Panc1 (cell line): ENCODE data around the gene E4F1. TPM values are rescaled to one million over a fixed set of nuclear protein-coding genes. Genes with fewer than 3 reads are reported as not detected.

Experiments
- ATAC-seq: fragments of 200-7000 bp; cut with Tn5 transposase; 2 replicates; pipeline ENCODE4 v1.9.1; 2020; ENCODE audit warnings: mild to moderate bottlenecking, moderate library complexity
- BruUV-seq: library from RNA; stranded (reverse); fragments of 400-500 nt; replicated peaks from 2 replicates; lab custom pipeline; 2021; lab: Mats Ljungman, UMichigan
- CTCF ChIA-PET: fragments of 300-600 bp; sonication (Branson Sonifier 250); formaldehyde crosslinking; loops from one replicate; lab custom pipeline; 2022; ENCODE audit warnings: antibody characterized with exemption; lab: Charles Lee
- POLR2A ChIA-PET: fragments of 300-600 bp; sonication (Branson Sonifier 250); formaldehyde crosslinking; loops from one replicate; lab custom pipeline; 2022; ENCODE audit warnings: antibody characterized with exemption; lab: Charles Lee
- DNase-seq: peaks from one replicate; pipeline ENCODE4 v3.0.0-alpha.2; 2010; ENCODE audit warnings: low read depth, low spot score
- H3K27ac ChIP-seq: 2 replicates; pipeline ENCODE4 v1.5.1; 2011; ENCODE audit warnings: mild to moderate bottlenecking, low read length, inconsistent platforms
- H3K27me3 ChIP-seq: fragments of 200-500 bp; sonication (Bioruptor generic); 2 replicates; pipeline ENCODE4 v1.6.0; 2014; ENCODE audit warnings: low read length, inconsistent platforms; ENCODE audit not compliant: control insufficient read depth, insufficient read depth
- H3K36me3 ChIP-seq: fragments of 200-500 bp; sonication (Bioruptor generic); 2 replicates; pipeline ENCODE4 v1.5.1; 2014; ENCODE audit warnings: inconsistent platforms, mild to moderate bottlenecking, low read length, moderate library complexity; ENCODE audit not compliant: control insufficient read depth, insufficient read depth
- H3K4me1 ChIP-seq: 2 replicates; pipeline ENCODE4 v1.5.1; 2011; ENCODE audit warnings: inconsistent platforms, mild to moderate bottlenecking, low read length, moderate library complexity; ENCODE audit not compliant: control insufficient read depth, insufficient read depth
- H3K4me3 ChIP-seq, 2 experiments: 2 replicates each; pipeline ENCODE4 v1.5.1; 2011 to 2012; ENCODE audit warnings: low read depth in 2 of 2, low read length in 2 of 2, mild to moderate bottlenecking in 2 of 2, inconsistent platforms in 1 of 2, moderate library complexity in 1 of 2
- H3K9me3 ChIP-seq: fragments of 200-500 bp; sonication (Bioruptor generic); 2 replicates; pipeline ENCODE4 v1.5.1; 2014; ENCODE audit warnings: low read depth, mild to moderate bottlenecking, inconsistent platforms, low read length, moderate library complexity; ENCODE audit not compliant: control insufficient read depth, insufficient read depth
- POLR2AphosphoS5 ChIP-seq: IDR thresholded peaks from 2 replicates; pipeline ENCODE4 v1.6.1; 2012; ENCODE audit warnings: mild to moderate bottlenecking, low read depth, low read length, moderate library complexity
- SIN3A ChIP-seq: IDR thresholded peaks from 2 replicates; pipeline ENCODE4 v1.6.1; 2012; ENCODE audit warnings: low read depth, mild to moderate bottlenecking, low read length, moderate library complexity, borderline replicate concordance; ENCODE audit not compliant: insufficient read depth
- TCF7L2 ChIP-seq: IDR thresholded peaks from 2 replicates; pipeline ENCODE4 v1.6.1; 2011; ENCODE audit warnings: mild to moderate bottlenecking, low read depth, low read length, inconsistent platforms
- in situ Hi-C: cut with HindIII; loops from 2 replicates; pipeline ENCODE4 v1.10.0; 2016; ENCODE audit warnings: low sequenced_read_pairs, low pct_unique_long_range_greater_than_20kb
- intact Hi-C: fragments of 100-400 bp; cut with micrococcal nuclease; formaldehyde crosslinking; loops from one replicate; pipeline ENCODE4 v1.10.0; 2022; ENCODE audit not compliant: unreplicated experiment
- total RNA-seq: library from RNA; stranded (reverse); gene quantifications from one replicate; pipeline ENCODE4 v1.2.1, GENCODE V29; 2021; ENCODE audit not compliant: unreplicated experiment
- TF ChIP-seq, protein P1 (sequence below): fragments of 450-650 bp; IDR thresholded peaks from 2 replicates; pipeline ENCODE4 v1.5.1; 2017; ENCODE audit warnings: mild to moderate bottlenecking
- TF ChIP-seq, protein P2 (sequence below), 2 experiments: IDR thresholded peaks; 2 replicates each; pipeline ENCODE4 v1.6.1; 2011 to 2012; ENCODE audit warnings: low read depth in 2 of 2, control low read depth in 1 of 2, low read length in 1 of 2, mild to moderate bottlenecking in 1 of 2, moderate library complexity in 1 of 2; ENCODE audit not compliant: insufficient read depth in 1 of 2

The E4F1 gene
- total RNA-seq, 1 experiment from 2014 or later: 50.8 TPM

DNA sequence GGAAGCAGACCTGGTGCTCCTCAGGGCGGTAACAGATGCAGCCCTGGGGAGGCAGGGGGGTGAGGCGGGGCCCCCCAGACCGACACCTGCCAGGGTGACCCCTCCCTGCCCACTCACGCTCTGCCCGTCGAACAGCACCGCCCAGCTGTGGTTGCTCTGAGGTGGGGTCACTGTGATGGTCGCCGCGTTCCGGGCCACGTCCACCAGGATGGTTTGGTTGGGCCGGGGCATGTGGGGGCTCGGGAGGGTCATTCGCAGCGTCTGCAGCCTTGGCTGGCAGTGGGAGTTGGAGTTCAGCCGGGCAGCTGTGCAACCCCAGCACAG, 13.4 kb upstream of the E4F1 start:
- no peak for DNase-seq
- POLR2A ChIA-PET: interaction anchor here (0.6 kb wide), 1 partner anchor 14 kb away, joined by 7 read pairs; no protein-coding TSS in a partner anchor
- in situ Hi-C loops: no loop called here
- no peak for ATAC-seq
- Histone ChIP-seq H3K27ac (no peak overlapping the region), H3K4me1 (peaks cover 32% of the 10 kb centered on the region), H3K36me3 (peaks cover 3% of the 10 kb centered on the region; the same call in 1 of the 2 replicates), H3K9me3 (no peaks in the 10 kb centered on the region), H3K27me3 (no peaks in the 10 kb centered on the region), H3K4me3 (no peak overlapping the region)
- no TSS peak for BruUV-seq
- CTCF ChIA-PET: no interaction called here
- no peak for TF ChIP-seq POLR2AphosphoS5
- TF ChIP-seq, protein P1, sequence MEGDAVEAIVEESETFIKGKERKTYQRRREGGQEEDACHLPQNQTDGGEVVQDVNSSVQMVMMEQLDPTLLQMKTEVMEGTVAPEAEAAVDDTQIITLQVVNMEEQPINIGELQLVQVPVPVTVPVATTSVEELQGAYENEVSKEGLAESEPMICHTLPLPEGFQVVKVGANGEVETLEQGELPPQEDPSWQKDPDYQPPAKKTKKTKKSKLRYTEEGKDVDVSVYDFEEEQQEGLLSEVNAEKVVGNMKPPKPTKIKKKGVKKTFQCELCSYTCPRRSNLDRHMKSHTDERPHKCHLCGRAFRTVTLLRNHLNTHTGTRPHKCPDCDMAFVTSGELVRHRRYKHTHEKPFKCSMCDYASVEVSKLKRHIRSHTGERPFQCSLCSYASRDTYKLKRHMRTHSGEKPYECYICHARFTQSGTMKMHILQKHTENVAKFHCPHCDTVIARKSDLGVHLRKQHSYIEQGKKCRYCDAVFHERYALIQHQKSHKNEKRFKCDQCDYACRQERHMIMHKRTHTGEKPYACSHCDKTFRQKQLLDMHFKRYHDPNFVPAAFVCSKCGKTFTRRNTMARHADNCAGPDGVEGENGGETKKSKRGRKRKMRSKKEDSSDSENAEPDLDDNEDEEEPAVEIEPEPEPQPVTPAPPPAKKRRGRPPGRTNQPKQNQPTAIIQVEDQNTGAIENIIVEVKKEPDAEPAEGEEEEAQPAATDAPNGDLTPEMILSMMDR: no peak
- intact Hi-C loops: no loop called here

DNA sequence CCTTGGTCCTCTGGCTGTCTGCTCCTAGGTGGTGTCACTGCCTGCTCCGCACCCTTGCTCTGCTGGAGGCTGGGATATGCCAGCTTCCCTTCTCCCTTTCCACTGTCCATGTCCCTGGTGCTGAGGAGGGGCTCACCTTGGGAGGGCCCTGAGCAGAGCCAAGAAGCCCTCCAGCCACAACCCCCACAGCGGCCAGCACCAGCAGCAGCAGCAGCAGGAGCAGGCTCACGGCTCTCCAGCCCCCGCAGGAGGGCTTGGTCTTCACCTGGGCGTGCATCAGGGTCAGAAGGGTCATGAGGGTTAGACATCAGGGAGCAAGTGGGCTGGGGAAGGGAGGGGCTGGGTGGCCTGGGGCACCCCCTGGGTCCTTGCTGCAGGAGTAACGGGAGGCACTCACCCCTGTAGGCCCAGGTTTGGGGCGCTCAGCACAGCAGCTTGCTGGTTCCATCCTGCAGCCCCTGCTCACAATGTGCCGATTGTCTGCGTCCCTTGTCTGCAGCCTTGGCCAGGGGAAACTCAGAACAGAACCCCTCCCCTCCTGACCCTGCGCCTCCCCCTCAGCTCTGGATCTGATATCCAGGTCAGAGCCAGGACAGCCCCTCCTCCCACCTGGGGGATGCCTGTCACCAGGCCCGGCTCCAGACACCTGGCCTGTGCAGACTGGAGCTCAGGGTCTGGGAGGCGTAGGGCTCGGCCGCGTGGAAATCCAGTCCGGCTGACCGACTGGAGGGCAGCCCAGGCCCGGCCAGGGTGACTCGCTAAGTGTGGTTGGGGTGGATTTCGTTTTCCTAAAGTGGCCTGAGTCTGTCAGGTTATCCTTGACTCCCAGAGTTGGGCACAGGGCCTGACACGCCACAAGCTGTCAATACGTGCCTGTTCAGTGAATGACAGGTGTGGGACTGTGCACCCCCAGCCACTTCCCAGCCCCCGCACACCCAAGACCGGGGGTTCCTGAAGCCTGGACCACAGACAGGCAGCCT, 12.7 kb upstream of the E4F1 start, which contains the start of gene BRICD5:
Gene BRICD5, minus strand, starts transcription at position 478 of the 980 bp plus-strand sequence. Its CDS starts 30 bp downstream, at position 448.
- no peaks in the 10 kb centered on the region for H3K27me3 ChIP-seq
- ChIA-PET POLR2A (interaction anchor here (0.6 to 0.7 kb wide), 3 partner anchors 15 to 372 kb away, joined by 3 to 14 read pairs (median 7); no protein-coding TSS in a partner anchor), CTCF (no interaction called here)
- H3K36me3 ChIP-seq: peaks cover 3% of the 10 kb centered on the region; the same call in 1 of the 2 replicates
- ATAC-seq (peak; percentile 0; the same call in 1 of the 2 replicates), DNase-seq (no peak)
- in situ Hi-C loops (no loop called here), intact Hi-C loops (no loop called here)
- no peaks in the 10 kb centered on the region for H3K9me3 ChIP-seq
- peaks cover 32% of the 10 kb centered on the region for H3K4me1 ChIP-seq
- BruUV-seq: no TSS peak
- peak within 1 kb of the TSS; percentile 48 for H3K27ac ChIP-seq
- TF ChIP-seq POLR2AphosphoS5: peak; percentile 36; the same call in 1 of the 2 replicates
- TF ChIP-seq, protein P1: no peak
- no peak within 1 kb of the TSS for H3K4me3 ChIP-seq

DNA sequence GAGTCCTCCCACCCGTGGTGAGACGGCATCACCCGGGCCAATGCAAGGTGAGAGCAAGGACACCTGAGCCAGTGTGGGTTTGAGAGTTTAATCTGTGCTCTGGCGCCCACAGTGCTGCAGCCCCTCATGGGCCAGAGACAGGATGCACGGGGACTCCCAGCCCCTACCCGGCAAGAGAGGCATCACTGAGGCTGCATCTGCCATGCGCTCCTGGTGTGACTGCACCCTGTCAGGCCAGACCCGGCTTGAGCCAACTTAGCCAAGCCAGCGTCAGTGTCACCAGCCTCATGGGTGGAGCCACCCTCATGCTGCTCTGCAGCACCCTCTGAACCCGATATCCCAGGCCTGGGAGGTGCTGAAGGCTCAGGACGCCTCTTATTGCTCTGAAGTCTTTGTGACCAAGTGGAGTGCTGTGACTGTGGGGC, 11.5 kb upstream of the E4F1 start:
- in situ Hi-C loops (no loop called here), intact Hi-C loops (no loop called here)
- Histone ChIP-seq H3K4me1 (peaks cover 30% of the 10 kb centered on the region), H3K27ac (peak overlapping the region; percentile 86), H3K9me3 (no peaks in the 10 kb centered on the region), H3K36me3 (peaks cover 3% of the 10 kb centered on the region; the same call in 1 of the 2 replicates), H3K27me3 (no peaks in the 10 kb centered on the region), H3K4me3 (peak overlapping the region in 1 of 2 experiments; percentile 83; a peak in 1 of 4 replicates)
- TF ChIP-seq TCF7L2 (no peak), SIN3A (no peak), POLR2AphosphoS5 (no peak)
- TF ChIP-seq, protein P2, sequence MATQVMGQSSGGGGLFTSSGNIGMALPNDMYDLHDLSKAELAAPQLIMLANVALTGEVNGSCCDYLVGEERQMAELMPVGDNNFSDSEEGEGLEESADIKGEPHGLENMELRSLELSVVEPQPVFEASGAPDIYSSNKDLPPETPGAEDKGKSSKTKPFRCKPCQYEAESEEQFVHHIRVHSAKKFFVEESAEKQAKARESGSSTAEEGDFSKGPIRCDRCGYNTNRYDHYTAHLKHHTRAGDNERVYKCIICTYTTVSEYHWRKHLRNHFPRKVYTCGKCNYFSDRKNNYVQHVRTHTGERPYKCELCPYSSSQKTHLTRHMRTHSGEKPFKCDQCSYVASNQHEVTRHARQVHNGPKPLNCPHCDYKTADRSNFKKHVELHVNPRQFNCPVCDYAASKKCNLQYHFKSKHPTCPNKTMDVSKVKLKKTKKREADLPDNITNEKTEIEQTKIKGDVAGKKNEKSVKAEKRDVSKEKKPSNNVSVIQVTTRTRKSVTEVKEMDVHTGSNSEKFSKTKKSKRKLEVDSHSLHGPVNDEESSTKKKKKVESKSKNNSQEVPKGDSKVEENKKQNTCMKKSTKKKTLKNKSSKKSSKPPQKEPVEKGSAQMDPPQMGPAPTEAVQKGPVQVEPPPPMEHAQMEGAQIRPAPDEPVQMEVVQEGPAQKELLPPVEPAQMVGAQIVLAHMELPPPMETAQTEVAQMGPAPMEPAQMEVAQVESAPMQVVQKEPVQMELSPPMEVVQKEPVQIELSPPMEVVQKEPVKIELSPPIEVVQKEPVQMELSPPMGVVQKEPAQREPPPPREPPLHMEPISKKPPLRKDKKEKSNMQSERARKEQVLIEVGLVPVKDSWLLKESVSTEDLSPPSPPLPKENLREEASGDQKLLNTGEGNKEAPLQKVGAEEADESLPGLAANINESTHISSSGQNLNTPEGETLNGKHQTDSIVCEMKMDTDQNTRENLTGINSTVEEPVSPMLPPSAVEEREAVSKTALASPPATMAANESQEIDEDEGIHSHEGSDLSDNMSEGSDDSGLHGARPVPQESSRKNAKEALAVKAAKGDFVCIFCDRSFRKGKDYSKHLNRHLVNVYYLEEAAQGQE (IDR thresholded peaks at IDR 0.05; ENCODE audit: insufficient read depth in 1 of 2, low read depth in 2 of 2, low read length in 1 of 2): no peak
- TF ChIP-seq, protein P1: no peak
- peak; percentile 5; the same call in 1 of the 2 replicates for ATAC-seq
- DNase-seq: no peak
- no TSS peak for BruUV-seq
- CTCF ChIA-PET: no interaction called here
- POLR2A ChIA-PET: interaction anchor here (0.6 to 0.7 kb wide), 2 partner anchors 60 to 373 kb away, joined by 3 to 25 read pairs; no protein-coding TSS in a partner anchor
